GM19397 (cell line): ENCODE results near the gene HMG20A.

Source experiments
- ATAC-seq: cut with Tn5 transposase; IDR thresholded peaks from one replicate; pipeline ENCODE4 v1.9.1; 2021; ENCODE audit warnings: mild to moderate bottlenecking, moderate library complexity; ENCODE audit not compliant: unreplicated experiment

HMG20A gene

GRCh38 chr15:77533578-77534430 lies 113.1 kb downstream of the HMG20A start:
- no peak for ATAC-seq
